Sciatic nerve (tissue), 2 donors: ENCODE data around the gene POLA2. TPM values are rescaled to one million over a fixed set of nuclear protein-coding genes. Genes with fewer than 3 reads are reported as not detected.
"Not testable (repeated sequence)": the region's sequence is repeated elsewhere in the genome, so short reads cannot be mapped to it uniquely, and the experiment has no call there.

Source experiments
- ATAC-seq: fragments of 200-7000 bp; cut with Tn5 transposase; one replicate; pipeline ENCODE4 v1.9.1; 2020; ENCODE audit warnings: mild to moderate bottlenecking, moderate library complexity
- DNase-seq: peaks from one replicate; pipeline ENCODE4 v3.0.0-alpha.2; 2020; ENCODE audit warnings: low spot score
- intact Hi-C: fragments of 100-400 bp; cut with DNase I; formaldehyde crosslinking; loops from one replicate; pipeline ENCODE4 v1.14.2; 2022
- total RNA-seq: library from RNA; stranded (reverse); fragmentation: NEBNext Ultra II Directional; extraction: Animal tissue kit (Norgen Biotek cat#: 25700); gene quantifications from one replicate; pipeline ENCODE4 v1.2.1, GENCODE V29; 2021
- donor health status: DM: no; HTN: no; CAD: no.
- donor health status: DM: no; HTN: no; CAD: no.

The POLA2 gene
- total RNA-seq, 1 donor from 2014 or later, result 5.5 TPM

- ATAC-seq (no peak), DNase-seq (no peak)
- intact Hi-C loops, result no loop called here
These were observed 25.3 kb upstream of the POLA2 start for GRCh38 chr11:65236194-65237059.

GRCh38 chr11:65238302-65238701 lies 23.5 kb upstream of the POLA2 start:
- ATAC-seq, intact Hi-C loops, DNase-seq: not testable (repeated sequence)

- DNase-seq (no peak), ATAC-seq (no peak)
- intact Hi-C loops, result no loop called here
These were observed 20.6 kb upstream of the POLA2 start for GRCh38 chr11:65241134-65241533.

- peak; percentile 24 for ATAC-seq
- intact Hi-C loops, result no loop called here
- no peak for DNase-seq
These were observed 20.1 kb upstream of the POLA2 start for GRCh38 chr11:65241692-65242091.

GRCh38 chr11:65242389-65242788 lies 19.4 kb upstream of the POLA2 start:
- no peak for ATAC-seq
- intact Hi-C loops, result no loop called here
- no peak for DNase-seq

GRCh38 chr11:65243797-65244196 lies 18.0 kb upstream of the POLA2 start:
- ATAC-seq (no peak), DNase-seq (no peak)
- intact Hi-C loops, result no loop called here

- intact Hi-C loops, ATAC-seq, DNase-seq: not testable (repeated sequence)
These were observed 16.7 kb upstream of the POLA2 start for GRCh38 chr11:65245046-65245445.

- DNase-seq (no peak), ATAC-seq (no peak)
- intact Hi-C loops, result no loop called here
These were observed 15.3 kb upstream of the POLA2 start for GRCh38 chr11:65246506-65246905.

GRCh38 chr11:65248184-65248710 lies 13.5 kb upstream of the POLA2 start:
- ATAC-seq, DNase-seq, intact Hi-C loops: not testable (repeated sequence)

GRCh38 chr11:65251476-65251875 lies 10.3 kb upstream of the POLA2 start:
- ATAC-seq, result no peak
- DNase-seq, result no peak
- intact Hi-C loops, result no loop called here

- ATAC-seq (no peak), DNase-seq (no peak)
- intact Hi-C loops, result no loop called here
These were observed 7.0 kb upstream of the POLA2 start for GRCh38 chr11:65254724-65255123.

- ATAC-seq (no peak), DNase-seq (no peak)
- intact Hi-C loops, result no loop called here
These were observed 2.8 kb upstream of the POLA2 start for GRCh38 chr11:65258988-65259387.

- intact Hi-C loops, result no loop called here
- no peak for DNase-seq
- ATAC-seq, result no peak
These were observed 1.5 kb upstream of the POLA2 start for GRCh38 chr11:65260302-65260701.

GRCh38 chr11:65260756-65261590 lies 789 bp upstream of the POLA2 start:
- ATAC-seq, result peak; percentile 38
- no peak for DNase-seq

GRCh38 chr11:65262381-65262680 lies 569 bp downstream of the POLA2 start:
- no peak for ATAC-seq
- intact Hi-C loops, result no loop called here
- no peak for DNase-seq

More at GRCh38 chr11:65260756-65261590, 789 bp upstream of the POLA2 start:
- intact Hi-C loops, result no loop called here

GRCh38 chr11:65262776-65263175 lies 1.0 kb downstream of the POLA2 start:
- no peak for ATAC-seq
- no peak for DNase-seq
- intact Hi-C loops, result no loop called here

GRCh38 chr11:65264747-65265146 lies 3.0 kb downstream of the POLA2 start:
- intact Hi-C loops, DNase-seq, ATAC-seq: not testable (repeated sequence)

- ATAC-seq, result no peak
- DNase-seq, result no peak
- intact Hi-C loops, result no loop called here
These were observed 4.4 kb downstream of the POLA2 start for GRCh38 chr11:65266210-65266609.

GRCh38 chr11:65274735-65275682 lies 13.2 kb downstream of the POLA2 start:
- DNase-seq, result peak; percentile 87
- intact Hi-C loops, result loop anchor here (5.0 kb wide), 1 partner anchor 42 kb away; no protein-coding TSS in a partner anchor

More at GRCh38 chr11:65274735-65275682, 13.2 kb downstream of the POLA2 start:
- ATAC-seq, result peak; percentile 93
